Measurements from ENCODE around the gene ADGRA3.

- TF ChIP-seq KAT7 (CRISPR knock-in tag; IDR thresholded peaks at IDR 0.05; ENCODE audit: borderline replicate concordance) (no peak), FOXP4 (CRISPR knock-in tag; IDR thresholded peaks at IDR 0.05) (no peak), CTCF (IDR thresholded peaks at IDR 0.05) (no peak), USF1 (CRISPR knock-in tag; IDR thresholded peaks at IDR 0.05) (no peak), CREB1 (CRISPR knock-in tag; IDR thresholded peaks at IDR 0.05) (no peak), NR3C1 (CRISPR knock-in tag; conservative IDR thresholded peaks at IDR 0.05; ENCODE audit: low read depth) (no peak), SMAD4 (CRISPR knock-in tag; IDR thresholded peaks at IDR 0.05) (no peak), ZNF396 (CRISPR knock-in tag; IDR thresholded peaks at IDR 0.05; ENCODE audit: borderline replicate concordance) (no peak), NR2C2 (CRISPR knock-in tag; IDR thresholded peaks at IDR 0.05) (no peak)
- TF ChIP-seq, protein P1, sequence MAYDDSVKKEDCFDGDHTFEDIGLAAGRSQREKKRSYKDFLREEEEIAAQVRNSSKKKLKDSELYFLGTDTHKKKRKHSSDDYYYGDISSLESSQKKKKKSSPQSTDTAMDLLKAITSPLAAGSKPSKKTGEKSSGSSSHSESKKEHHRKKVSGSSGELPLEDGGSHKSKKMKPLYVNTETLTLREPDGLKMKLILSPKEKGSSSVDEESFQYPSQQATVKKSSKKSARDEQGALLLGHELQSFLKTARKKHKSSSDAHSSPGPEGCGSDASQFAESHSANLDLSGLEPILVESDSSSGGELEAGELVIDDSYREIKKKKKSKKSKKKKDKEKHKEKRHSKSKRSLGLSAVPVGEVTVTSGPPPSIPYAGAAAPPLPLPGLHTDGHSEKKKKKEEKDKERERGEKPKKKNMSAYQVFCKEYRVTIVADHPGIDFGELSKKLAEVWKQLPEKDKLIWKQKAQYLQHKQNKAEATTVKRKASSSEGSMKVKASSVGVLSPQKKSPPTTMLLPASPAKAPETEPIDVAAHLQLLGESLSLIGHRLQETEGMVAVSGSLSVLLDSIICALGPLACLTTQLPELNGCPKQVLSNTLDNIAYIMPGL (CRISPR knock-in tag; IDR thresholded peaks at IDR 0.05), result no peak
- TF ChIP-seq, protein P2, sequence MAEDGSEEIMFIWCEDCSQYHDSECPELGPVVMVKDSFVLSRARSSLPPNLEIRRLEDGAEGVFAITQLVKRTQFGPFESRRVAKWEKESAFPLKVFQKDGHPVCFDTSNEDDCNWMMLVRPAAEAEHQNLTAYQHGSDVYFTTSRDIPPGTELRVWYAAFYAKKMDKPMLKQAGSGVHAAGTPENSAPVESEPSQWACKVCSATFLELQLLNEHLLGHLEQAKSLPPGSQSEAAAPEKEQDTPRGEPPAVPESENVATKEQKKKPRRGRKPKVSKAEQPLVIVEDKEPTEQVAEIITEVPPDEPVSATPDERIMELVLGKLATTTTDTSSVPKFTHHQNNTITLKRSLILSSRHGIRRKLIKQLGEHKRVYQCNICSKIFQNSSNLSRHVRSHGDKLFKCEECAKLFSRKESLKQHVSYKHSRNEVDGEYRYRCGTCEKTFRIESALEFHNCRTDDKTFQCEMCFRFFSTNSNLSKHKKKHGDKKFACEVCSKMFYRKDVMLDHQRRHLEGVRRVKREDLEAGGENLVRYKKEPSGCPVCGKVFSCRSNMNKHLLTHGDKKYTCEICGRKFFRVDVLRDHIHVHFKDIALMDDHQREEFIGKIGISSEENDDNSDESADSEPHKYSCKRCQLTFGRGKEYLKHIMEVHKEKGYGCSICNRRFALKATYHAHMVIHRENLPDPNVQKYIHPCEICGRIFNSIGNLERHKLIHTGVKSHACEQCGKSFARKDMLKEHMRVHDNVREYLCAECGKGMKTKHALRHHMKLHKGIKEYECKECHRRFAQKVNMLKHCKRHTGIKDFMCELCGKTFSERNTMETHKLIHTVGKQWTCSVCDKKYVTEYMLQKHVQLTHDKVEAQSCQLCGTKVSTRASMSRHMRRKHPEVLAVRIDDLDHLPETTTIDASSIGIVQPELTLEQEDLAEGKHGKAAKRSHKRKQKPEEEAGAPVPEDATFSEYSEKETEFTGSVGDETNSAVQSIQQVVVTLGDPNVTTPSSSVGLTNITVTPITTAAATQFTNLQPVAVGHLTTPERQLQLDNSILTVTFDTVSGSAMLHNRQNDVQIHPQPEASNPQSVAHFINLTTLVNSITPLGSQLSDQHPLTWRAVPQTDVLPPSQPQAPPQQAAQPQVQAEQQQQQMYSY (CRISPR knock-in tag; IDR thresholded peaks at IDR 0.05), result no peak
Measured at GRCh38 chr4:22465996-22466395, 49.9 kb downstream of the ADGRA3 start.
